Body of pancreas (tissue), 4 donors: ENCODE data around the gene RBM19.

Experiments
- POLR2A ChIP-seq, 3 donors: fragments of 450-650 bp; IDR thresholded peaks; one replicate each; pipeline ENCODE4 v1.6.1; 2016; ENCODE audit warnings: antibody characterized with exemption in 3 of 3, mild to moderate bottlenecking in 2 of 3
- TF ChIP-seq, protein P1 (sequence below), 7 experiments: fragments of 450-650 bp in 4 of 7; fragments of 200-600 bp in 3 of 7; sonication (generic) in 3 of 7; IDR thresholded peaks; one replicate each; pipeline ENCODE4 v1.5.1; 2016 to 2019; ENCODE audit warnings: antibody characterized with exemption in 7 of 7

DNA sequence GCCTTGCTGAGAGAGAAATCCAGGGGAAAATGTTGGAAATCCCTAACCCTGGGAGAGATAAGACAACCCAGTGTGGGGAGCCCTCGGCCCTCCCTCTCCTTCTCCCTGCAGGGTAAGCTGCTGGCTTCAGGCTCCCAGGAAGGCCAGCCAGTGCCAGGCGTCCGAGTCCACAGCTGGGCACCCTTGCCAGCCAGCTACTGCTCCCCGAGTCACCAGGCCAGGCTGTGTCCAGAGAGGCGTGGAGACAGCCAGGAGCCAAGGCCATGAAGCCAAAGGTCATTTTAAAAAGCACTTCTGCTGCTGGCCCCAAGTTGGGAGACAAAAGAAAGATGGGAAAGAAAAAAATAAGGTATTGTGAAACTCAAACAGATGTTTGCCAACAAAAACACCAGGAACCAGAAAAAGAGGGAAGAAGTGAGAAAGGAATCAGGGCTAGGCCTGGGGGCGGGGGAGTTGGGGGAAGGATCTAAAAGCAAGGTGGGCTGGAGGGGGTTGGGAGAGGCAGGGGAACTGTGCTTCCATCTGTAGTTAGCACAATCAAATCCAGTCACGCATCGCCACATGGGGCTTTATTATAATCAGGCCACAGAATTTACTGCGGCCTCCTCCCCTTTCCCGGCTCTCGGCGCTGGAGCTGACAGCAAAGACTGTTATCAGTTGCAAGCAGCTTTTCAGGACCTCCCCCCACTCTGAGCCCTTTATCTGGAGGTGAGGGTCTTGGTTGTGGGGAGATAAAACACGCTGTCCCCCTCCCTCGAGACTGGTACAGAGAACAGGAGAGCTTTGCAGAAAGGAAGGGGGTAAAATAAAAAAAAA lies 33.5 kb downstream of the RBM19 start:
- TF ChIP-seq POLR2A (IDR thresholded peaks at IDR 0.05): no peak
- TF ChIP-seq, protein P1, sequence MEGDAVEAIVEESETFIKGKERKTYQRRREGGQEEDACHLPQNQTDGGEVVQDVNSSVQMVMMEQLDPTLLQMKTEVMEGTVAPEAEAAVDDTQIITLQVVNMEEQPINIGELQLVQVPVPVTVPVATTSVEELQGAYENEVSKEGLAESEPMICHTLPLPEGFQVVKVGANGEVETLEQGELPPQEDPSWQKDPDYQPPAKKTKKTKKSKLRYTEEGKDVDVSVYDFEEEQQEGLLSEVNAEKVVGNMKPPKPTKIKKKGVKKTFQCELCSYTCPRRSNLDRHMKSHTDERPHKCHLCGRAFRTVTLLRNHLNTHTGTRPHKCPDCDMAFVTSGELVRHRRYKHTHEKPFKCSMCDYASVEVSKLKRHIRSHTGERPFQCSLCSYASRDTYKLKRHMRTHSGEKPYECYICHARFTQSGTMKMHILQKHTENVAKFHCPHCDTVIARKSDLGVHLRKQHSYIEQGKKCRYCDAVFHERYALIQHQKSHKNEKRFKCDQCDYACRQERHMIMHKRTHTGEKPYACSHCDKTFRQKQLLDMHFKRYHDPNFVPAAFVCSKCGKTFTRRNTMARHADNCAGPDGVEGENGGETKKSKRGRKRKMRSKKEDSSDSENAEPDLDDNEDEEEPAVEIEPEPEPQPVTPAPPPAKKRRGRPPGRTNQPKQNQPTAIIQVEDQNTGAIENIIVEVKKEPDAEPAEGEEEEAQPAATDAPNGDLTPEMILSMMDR (IDR thresholded peaks at IDR 0.05): no peak
